GM18502 (cell line): ENCODE data around the gene IRS1.
"Not testable (repeated sequence)": the region's sequence is repeated elsewhere in the genome, so short reads cannot be mapped to it uniquely, and the experiment has no call there.

Experiments
- ATAC-seq: cut with Tn5 transposase; IDR thresholded peaks from one replicate; pipeline ENCODE4 v1.9.1; 2021; ENCODE audit warnings: mild to moderate bottlenecking; ENCODE audit not compliant: unreplicated experiment, poor library complexity

IRS1 gene

GRCh38 chr2:226799211-226799975 lies at the start of gene IRS1:
Gene IRS1, minus strand, starts transcription at chr2:226799820. Its CDS starts 1,082 bp downstream, at chr2:226798738.
- peak; percentile 42 for ATAC-seq

- no peak for ATAC-seq
Measured at GRCh38 chr2:226849349-226849748, 49.7 kb upstream of the IRS1 start.

DNA sequence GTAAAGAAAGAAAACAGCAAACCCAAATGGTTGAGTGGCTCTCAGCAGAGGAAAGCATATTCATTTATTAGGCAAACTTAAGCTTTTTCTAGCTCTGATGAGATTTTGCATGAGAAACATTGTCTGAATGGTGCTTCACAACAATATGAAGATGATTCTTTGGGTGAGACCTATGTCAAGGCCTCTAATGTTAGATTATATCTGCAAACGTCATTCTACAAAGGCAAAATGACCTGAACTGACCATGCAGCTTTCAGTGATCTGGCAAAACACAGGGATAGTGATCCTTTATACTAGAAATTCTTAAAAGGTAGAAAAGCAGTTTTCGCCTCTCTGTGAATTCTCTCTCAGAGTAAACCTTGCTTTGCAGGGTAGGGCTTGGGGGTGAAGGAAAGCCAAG lies 47.9 kb upstream of the IRS1 start:
- no peak for ATAC-seq

DNA sequence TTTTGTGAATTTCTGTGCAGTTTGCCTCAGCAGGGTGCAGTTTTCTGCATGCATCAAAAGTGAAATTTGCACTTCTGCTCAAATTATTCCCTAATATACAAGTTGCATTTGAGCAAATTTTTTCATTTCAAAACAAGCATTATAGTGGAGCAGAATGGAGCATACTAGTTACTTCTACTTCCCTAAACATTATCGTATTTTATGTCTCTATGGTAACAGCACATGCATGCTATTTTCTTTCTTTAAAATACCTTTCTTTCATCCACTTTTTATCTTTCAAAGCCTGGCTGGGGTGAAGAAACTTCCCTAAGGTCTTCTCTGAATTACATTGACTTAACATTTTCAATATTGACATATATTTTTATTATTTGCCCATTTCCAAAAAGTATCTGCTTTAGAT lies 47.5 kb upstream of the IRS1 start:
- no peak for ATAC-seq

GRCh38 chr2:226845386-226846116 lies 45.9 kb upstream of the IRS1 start:
- peak; percentile 73 for ATAC-seq

DNA sequence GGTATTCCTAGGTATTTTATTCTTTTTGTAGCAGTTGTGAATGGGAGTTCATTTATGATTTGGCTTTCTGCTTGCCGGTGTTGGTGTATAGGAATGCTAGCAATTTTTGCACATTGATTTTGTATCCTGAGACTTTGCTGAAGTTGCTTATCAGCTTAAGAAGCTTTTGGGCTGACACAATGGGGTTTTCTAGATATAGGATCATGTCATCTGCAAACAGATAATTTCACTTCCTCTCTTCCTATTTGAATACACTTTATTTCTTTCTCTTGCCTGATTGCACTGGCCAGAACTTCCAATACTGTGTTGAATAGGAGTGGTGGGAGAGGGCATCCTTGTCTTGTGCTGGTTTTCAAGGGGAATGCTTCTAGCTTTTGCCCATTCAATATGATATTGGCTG lies 43.4 kb upstream of the IRS1 start:
- ATAC-seq = not testable (repeated sequence)

DNA sequence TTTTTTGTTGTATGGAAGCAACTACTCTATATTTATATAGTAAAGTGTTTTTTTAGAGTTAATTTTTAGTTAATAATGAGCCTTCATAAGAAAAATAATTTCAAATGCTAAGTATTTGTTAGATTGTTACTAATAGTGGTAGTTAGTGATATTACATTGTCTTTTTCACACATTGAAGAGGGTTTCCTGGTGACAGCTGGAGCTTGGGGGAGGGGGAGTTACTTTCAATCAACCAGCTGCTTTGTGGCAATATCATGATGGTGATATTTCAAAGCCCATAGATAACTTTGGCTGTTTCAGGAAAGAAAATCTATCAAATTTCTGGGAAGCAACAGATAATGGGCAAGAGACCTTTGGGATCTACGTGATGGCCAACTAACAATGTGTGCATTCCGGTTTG lies 40.3 kb upstream of the IRS1 start:
- no peak for ATAC-seq

DNA sequence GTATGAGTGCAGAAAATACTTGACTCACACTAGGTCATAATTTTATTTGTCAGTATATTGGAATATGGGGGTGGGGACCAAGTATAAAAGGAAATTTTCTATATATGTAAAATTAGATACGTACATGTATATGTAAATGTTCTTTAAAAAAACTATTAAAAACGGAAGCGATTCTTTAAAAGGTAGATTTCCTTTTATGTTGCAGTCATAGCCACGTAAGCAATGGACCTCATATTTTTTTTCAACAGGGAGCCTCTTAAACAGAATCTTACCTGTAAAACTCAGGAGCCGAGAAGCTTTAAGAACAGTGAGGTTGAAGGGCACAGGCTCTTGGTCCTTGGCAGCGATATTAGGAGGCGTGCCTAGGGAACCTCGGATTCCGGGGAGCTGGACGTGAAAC lies 39.5 kb upstream of the IRS1 start:
- ATAC-seq = no peak

DNA sequence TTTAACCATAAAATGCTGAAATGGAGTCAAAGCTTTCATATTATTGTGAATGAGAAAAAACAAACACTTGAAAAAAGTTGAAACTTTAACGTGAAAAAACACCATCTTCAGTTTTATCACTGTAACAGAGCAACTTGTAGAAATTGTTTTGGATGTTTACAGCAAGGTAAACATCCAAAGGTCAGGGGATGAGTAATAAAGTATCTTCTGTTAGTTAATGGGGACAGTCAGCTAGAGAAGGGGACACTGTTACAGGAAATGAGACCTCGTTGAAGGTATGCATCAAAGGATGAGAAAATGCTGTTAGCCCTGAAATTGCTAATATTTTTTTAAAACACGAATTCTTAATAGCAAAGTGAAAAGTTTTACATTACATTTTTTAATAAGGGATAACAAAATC lies 39.1 kb upstream of the IRS1 start:
- ATAC-seq = no peak

- ATAC-seq = no peak
Measured at GRCh38 chr2:226837787-226838603, 38.4 kb upstream of the IRS1 start.

DNA sequence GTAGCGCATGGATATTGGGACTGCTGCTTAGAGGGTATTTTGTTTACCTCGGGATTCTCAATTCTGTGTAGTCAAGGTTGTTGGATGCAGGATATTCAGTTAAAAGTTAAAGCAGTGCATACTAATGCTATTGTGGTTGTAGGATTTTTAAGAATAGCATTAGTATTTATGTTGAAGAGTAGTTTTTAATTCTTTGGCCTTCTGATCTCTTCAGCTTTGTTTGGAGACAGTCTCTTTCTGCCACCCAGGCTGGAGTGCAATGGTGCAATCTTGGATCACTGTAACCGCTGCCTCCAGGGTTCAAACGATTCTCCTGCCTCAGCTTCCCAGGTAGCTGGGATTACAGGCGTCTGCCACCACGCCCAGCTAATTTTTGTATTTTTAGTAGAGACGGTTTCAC lies 37.7 kb upstream of the IRS1 start:
- ATAC-seq = no peak

- ATAC-seq = peak; percentile 5
Measured at GRCh38 chr2:226836548-226836885, 36.9 kb upstream of the IRS1 start.

DNA sequence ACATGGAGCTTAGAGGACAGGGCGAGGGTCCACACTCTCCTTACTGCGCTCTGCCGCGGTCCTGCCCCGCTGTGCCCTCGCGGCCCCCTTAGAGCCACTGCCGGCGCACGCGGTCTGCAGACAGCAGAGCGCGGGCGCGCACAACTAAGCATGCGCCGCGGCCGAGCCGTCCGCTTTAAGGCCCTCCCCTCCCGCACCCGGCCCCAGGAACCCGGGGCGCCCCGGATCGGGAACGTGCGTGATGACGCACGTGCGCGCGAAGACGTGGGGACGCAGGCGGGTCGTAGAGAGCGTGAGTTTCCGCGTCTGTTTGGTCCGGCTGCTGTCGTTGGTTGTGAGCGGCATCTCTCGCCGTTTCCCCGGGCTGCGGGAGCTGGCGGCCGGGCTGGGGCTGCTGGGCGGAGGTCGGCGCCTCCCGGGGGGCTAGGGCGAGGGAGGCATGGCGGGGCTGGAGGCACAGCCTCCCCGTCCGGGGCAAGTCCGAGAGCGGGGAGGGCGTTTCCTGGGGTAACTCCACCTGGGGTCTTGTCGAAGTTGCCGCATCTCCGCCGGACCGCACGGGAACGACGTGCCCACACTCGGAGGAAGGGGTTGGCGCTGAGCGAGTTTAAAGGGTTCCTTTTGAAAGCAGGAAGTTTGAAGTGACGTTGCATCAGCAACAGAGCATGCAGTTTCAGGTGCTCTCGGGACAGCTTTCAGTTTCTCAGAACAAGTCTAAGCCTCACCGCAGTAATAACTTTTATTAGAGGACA lies 36.4 kb upstream of the IRS1 start, which contains the start of gene RHBDD1:
TSS of gene RHBDD1 (plus strand) at position 259 of the 752 bp plus-strand sequence. CDS start 28,640 bp downstream, outside the sequence.
- peak; percentile 82 for ATAC-seq

DNA sequence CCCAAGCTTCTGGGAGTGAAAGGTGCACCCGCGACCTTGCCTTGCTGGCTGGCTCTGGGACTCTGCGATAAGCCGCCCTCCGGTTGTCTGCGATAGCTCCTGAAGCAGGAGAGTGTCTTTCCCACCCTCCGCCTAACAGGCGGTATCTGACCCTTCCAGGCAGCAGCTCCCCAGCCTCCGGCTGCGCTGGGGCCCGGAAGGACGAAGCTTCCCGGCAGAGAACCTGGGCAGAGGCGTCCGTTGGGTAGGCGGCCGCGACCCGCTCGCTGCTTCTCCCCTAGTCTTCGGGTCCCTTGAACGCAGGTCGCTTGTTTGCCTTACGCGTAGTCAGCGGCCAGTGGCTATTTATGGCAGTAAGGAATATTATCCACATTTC lies 35.8 kb upstream of the IRS1 start:
- peak; percentile 34 for ATAC-seq

- not testable (repeated sequence) for ATAC-seq
Measured at GRCh38 chr2:226834880-226835279, 35.3 kb upstream of the IRS1 start.

GRCh38 chr2:226832061-226832460 lies 32.4 kb upstream of the IRS1 start:
- no peak for ATAC-seq

GRCh38 chr2:226831266-226831665 lies 31.6 kb upstream of the IRS1 start:
- no peak for ATAC-seq

DNA sequence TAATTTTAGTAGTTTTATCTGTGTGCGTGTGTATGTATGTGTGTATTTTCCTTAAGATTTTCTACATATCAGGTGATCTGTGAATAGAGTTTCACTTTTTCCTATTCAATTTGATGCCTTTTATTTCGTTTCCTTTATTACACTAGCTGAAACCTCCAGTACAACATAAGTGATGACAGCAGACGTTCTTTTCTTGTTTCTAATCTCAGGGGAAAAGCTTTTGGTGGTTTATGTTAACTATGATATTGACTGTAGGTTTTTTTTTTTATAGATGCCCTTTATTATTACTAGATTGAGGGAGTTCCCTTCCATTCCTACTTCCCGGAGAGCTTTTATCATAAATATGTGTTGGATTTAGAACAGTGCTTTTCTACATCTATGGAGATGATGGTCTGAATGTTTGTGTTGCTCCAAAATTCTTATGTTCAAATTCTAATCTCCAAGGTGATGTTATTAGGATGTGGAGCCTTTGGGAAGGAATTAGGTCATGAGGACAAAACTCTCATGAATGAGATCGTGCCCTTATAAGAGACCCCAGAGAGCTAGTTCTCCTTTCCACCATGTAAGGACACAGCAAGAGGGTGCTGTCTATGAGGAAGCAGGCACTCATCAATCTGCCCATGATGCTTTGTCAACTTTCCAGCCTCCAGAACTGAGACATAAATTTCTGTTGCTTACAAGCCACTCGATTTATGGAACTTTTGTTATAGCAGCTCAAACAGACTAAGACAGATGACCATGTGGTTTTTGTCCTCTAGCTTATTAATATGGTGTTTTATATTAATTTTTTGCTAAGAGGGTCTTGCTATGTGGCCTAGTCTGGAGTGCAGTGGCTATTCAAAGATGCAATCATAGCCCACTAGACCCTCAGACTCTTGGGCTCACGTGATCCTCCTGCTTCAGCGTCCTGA lies 30.4 kb upstream of the IRS1 start:
- ATAC-seq = no peak

GRCh38 chr2:226828191-226828590 lies 28.6 kb upstream of the IRS1 start:
- no peak for ATAC-seq
